Tibial nerve (tissue), 4 donors: ENCODE results near the gene NT5C3B.

Source experiments
- EP300 ChIP-seq, 2 donors: sonication (generic); formaldehyde crosslinking; IDR thresholded peaks; one replicate each; pipeline ENCODE4 v1.6.1; 2017; ENCODE audit warnings: antibody characterized with exemption in 2 of 2, mild to moderate bottlenecking in 1 of 2
- POLR2A ChIP-seq, 2 donors: fragments of 450-650 bp; IDR thresholded peaks; one replicate each; pipeline ENCODE4 v1.6.1; 2017; ENCODE audit warnings: antibody characterized with exemption in 2 of 2, mild to moderate bottlenecking in 2 of 2, moderate library complexity in 2 of 2
- TF ChIP-seq, protein P1 (sequence below), 5 experiments: fragments of 200-600 bp in 3 of 5; fragments of 450-650 bp in 2 of 5; sonication (generic) in 3 of 5; IDR thresholded peaks; one replicate each; pipeline ENCODE4 v1.5.1; 2016 to 2019; ENCODE audit warnings: antibody characterized with exemption in 5 of 5, mild to moderate bottlenecking in 3 of 5, moderate library complexity in 2 of 5

DNA sequence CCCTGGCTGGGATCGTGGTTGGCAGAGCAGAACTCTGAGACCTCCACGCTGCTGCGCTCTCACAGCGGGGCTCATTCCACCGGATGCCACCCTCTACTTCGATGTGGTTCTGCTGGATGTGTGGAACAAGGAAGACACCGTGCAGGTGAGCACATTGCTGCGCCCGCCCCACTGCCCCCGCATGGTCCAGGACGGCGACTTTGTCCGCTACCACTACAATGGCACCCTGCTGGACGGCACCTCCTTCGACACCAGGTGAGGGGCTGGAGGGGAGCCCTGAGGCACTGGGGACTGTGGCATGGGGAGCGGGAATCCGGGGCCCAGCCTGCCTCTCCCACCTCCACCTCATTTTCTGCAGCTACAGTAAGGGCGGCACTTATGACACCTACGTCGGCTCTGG is 18.0 kb downstream of the NT5C3B start:
- no peak for TF ChIP-seq POLR2A (IDR thresholded peaks at IDR 0.05)
- TF ChIP-seq, protein P1, sequence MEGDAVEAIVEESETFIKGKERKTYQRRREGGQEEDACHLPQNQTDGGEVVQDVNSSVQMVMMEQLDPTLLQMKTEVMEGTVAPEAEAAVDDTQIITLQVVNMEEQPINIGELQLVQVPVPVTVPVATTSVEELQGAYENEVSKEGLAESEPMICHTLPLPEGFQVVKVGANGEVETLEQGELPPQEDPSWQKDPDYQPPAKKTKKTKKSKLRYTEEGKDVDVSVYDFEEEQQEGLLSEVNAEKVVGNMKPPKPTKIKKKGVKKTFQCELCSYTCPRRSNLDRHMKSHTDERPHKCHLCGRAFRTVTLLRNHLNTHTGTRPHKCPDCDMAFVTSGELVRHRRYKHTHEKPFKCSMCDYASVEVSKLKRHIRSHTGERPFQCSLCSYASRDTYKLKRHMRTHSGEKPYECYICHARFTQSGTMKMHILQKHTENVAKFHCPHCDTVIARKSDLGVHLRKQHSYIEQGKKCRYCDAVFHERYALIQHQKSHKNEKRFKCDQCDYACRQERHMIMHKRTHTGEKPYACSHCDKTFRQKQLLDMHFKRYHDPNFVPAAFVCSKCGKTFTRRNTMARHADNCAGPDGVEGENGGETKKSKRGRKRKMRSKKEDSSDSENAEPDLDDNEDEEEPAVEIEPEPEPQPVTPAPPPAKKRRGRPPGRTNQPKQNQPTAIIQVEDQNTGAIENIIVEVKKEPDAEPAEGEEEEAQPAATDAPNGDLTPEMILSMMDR (IDR thresholded peaks at IDR 0.05) = no peak
- TF ChIP-seq EP300 (IDR thresholded peaks at IDR 0.05) = no peak
